HepG2 (cell line): Measurements from ENCODE around the gene PET100. TPM values are rescaled to one million over a fixed set of nuclear protein-coding genes. Genes with fewer than 3 reads are reported as not detected.

ENCODE experiments used
- ATAC-seq: fragments of 200-7000 bp; cut with Tn5 transposase; 3 replicates; pipeline ENCODE4 v1.9.1; 2020; ENCODE audit warnings: mild to moderate bottlenecking, moderate library complexity
- BruUV-seq: library from RNA; stranded (reverse); fragments of 400-500 nt; replicated peaks from 2 replicates; lab custom pipeline; 2021; lab: Mats Ljungman, UMichigan
- CTCF ChIA-PET: fragments of 300-600 bp; formaldehyde crosslinking; extraction: SDS; loops from one replicate; lab custom pipeline; 2021; ENCODE audit warnings: low total read pairs, inconsistent platforms, low intra/inter-chr PET ratio; lab: Yijun Ruan, JAX
- POLR2A ChIA-PET: fragments of 350-600 bp; sonication (Branson Sonifier 250); formaldehyde crosslinking; loops from one replicate; lab custom pipeline; 2020; ENCODE audit warnings: antibody characterized with exemption, inconsistent platforms; lab: Yijun Ruan, JAX
- DNase-seq: peaks from one replicate; pipeline ENCODE4 v3.0.0-alpha.2; 2015; ENCODE audit warnings: low spot score
- FAIRE-seq: peaks from 3 replicates; lab custom pipeline; 2011; peaks lifted over from hg19 to GRCh38; lab: Jason Lieb, UNC
- H2AFZ ChIP-seq: one replicate; pipeline ENCODE4 v1.6.1; 2011; ENCODE audit warnings: low read length, inconsistent platforms
- H3K27ac ChIP-seq: fragments of 300-600 bp; 3 replicates; pipeline ENCODE4 v1.8.0; 2011; ENCODE audit warnings: mixed run types, mild to moderate bottlenecking, mixed read lengths, low read length, inconsistent platforms; ENCODE audit not compliant: insufficient read depth; ENCODE audit errors: extremely low read length
- H3K27me3 ChIP-seq, 2 experiments: fragments of 200-600 bp in 1 of 2; 2 replicates in 1 of 2; 3 replicates in 1 of 2; pipeline versions ENCODE4 v1.6.0 to v1.8.0; 2011; ENCODE audit warnings: low read length in 2 of 2, mild to moderate bottlenecking in 2 of 2, moderate library complexity in 2 of 2, inconsistent platforms in 1 of 2; ENCODE audit not compliant: insufficient read depth in 2 of 2, control insufficient read depth in 1 of 2
- H3K36me3 ChIP-seq, 2 experiments: fragments of 200-600 bp in 1 of 2; replicated peaks in 1 of 2; 2 replicates in 1 of 2; 3 replicates in 1 of 2; pipeline versions ENCODE4 v1.5.1 to v1.8.0; 2011; ENCODE audit warnings: low read length in 2 of 2, inconsistent platforms in 1 of 2; ENCODE audit not compliant: insufficient read depth in 2 of 2, control insufficient read depth in 1 of 2
- H3K4me1 ChIP-seq: 2 replicates; pipeline ENCODE4 v1.5.1; 2012; ENCODE audit warnings: low read length, inconsistent platforms; ENCODE audit not compliant: insufficient read depth
- H3K4me2 ChIP-seq: 2 replicates; pipeline ENCODE4 v1.6.0; 2011; ENCODE audit warnings: low read depth, low read length, inconsistent platforms
- H3K4me3 ChIP-seq, 3 experiments: fragments of 200-600 bp in 1 of 3; sonication (generic), shearing (Covaris generic) in 1 of 3; replicated peaks in 1 of 3; 2 replicates each; pipeline ENCODE4 v1.5.1; 2011 to 2016; ENCODE audit warnings: low read length in 3 of 3, inconsistent platforms in 2 of 3, low read depth in 2 of 3, mild to moderate bottlenecking in 2 of 3, control low read depth in 1 of 3, mixed read lengths in 1 of 3; ENCODE audit not compliant: insufficient read depth in 1 of 3
- H3K79me2 ChIP-seq: one replicate; pipeline ENCODE4 v1.6.1; 2011; ENCODE audit warnings: low read length, inconsistent platforms; ENCODE audit not compliant: insufficient read depth
- H3K9ac ChIP-seq: 2 replicates; pipeline ENCODE4 v1.6.0; 2011; ENCODE audit warnings: mild to moderate bottlenecking, low read depth, low read length, inconsistent platforms; ENCODE audit not compliant: insufficient read depth
- H3K9me3 ChIP-seq: 2 replicates; pipeline ENCODE4 v1.5.1; 2012; ENCODE audit warnings: mild to moderate bottlenecking, low read length
- H4K20me1 ChIP-seq: 2 replicates; pipeline ENCODE4 v1.6.0; 2011; ENCODE audit warnings: inconsistent platforms, mild to moderate bottlenecking, low read length, moderate library complexity; ENCODE audit not compliant: insufficient read depth
- CCDC6 ChIP-seq: sonication (generic); formaldehyde crosslinking; IDR thresholded peaks from 2 replicates; pipeline ENCODE4 v1.8.1; 2022; ENCODE audit warnings: mild to moderate bottlenecking, missing genetic modification reagents, moderate library complexity
- CENPT ChIP-seq: sonication (generic); formaldehyde crosslinking; IDR thresholded peaks from 2 replicates; pipeline ENCODE4 v1.8.0; 2022; ENCODE audit warnings: low read depth, mild to moderate bottlenecking, moderate library complexity, missing genetic modification reagents
- ELF1 ChIP-seq: sonication (generic); formaldehyde crosslinking; IDR thresholded peaks from 2 replicates; pipeline ENCODE4 v1.4.0; 2020; ENCODE audit warnings: missing genetic modification reagents
- ELF3 ChIP-seq: IDR thresholded peaks from 2 replicates; pipeline ENCODE4 v1.6.1; 2016; ENCODE audit warnings: missing genetic modification reagents, missing compliant biosample characterization
- IKZF1 ChIP-seq: fragments of 450-650 bp; IDR thresholded peaks from 2 replicates; pipeline ENCODE4 v1.7.1; 2016
- RXRA ChIP-seq: sonication (generic); formaldehyde crosslinking; IDR thresholded peaks from 2 replicates; pipeline ENCODE4 v1.5.1; 2020; ENCODE audit warnings: missing genetic modification reagents
- SMARCC2 ChIP-seq: fragments of 450-650 bp; IDR thresholded peaks from 2 replicates; pipeline ENCODE4 v1.6.1; 2017; ENCODE audit warnings: antibody characterized with exemption, mild to moderate bottlenecking
- SP5 ChIP-seq: IDR thresholded peaks from 2 replicates; pipeline ENCODE4 v1.6.1; 2016; ENCODE audit warnings: low read depth, borderline replicate concordance
- TCF7L2 ChIP-seq: IDR thresholded peaks from 2 replicates; pipeline ENCODE4 v1.6.1; 2011; ENCODE audit warnings: mild to moderate bottlenecking, low read depth, low read length, moderate library complexity
- ZNF274 ChIP-seq: sonication (generic); formaldehyde crosslinking; IDR thresholded peaks from 2 replicates; pipeline ENCODE4 v1.5.1; 2020; ENCODE audit warnings: mild to moderate bottlenecking, missing genetic modification reagents
- ZNF619 ChIP-seq: sonication (generic); formaldehyde crosslinking; IDR thresholded peaks from 2 replicates; pipeline ENCODE4 v1.4.0; 2020; ENCODE audit warnings: mild to moderate bottlenecking, missing genetic modification reagents
- ZNF776 ChIP-seq: sonication (generic); formaldehyde crosslinking; IDR thresholded peaks from 2 replicates; pipeline ENCODE4 v1.4.0; 2020; ENCODE audit warnings: mild to moderate bottlenecking, missing genetic modification reagents
- WGBS: methylation state at CpG from one replicate; pipeline ENCODE4 v1.1.6; 2017; ENCODE audit warnings: low lambda C conversion rate; 5-methylcytosine and 5-hydroxymethylcytosine counted together
- in situ Hi-C: cut with HindIII; loops from 2 replicates; pipeline ENCODE4 v1.10.0; 2017; ENCODE audit warnings: low pct_unique_long_range_greater_than_20kb; ENCODE audit not compliant: extremely low pct_ligation_motif_present
- intact Hi-C: fragments of 100-400 bp; cut with micrococcal nuclease; formaldehyde crosslinking; loops from one replicate; pipeline ENCODE4 v1.10.0; 2022; ENCODE audit not compliant: unreplicated experiment
- polyA plus RNA-seq, 8 experiments: library from polyadenylated mRNA; depleted of rRNA in 3 of 8; stranded (reverse) in 7 of 8; unstranded in 1 of 8; fragments of >200 nt; fragmentation: Illumina TruSeq in 4 of 8; extraction: Trizol in 4 of 8; gene quantifications; 2 replicates each; pipeline versions ENCODE4 v1.2.1 to v1.2.3, GENCODE V29; 2011 to 2016; ENCODE audit warnings: low read depth in 4 of 8, missing spikeins in 1 of 8, mixed read lengths in 1 of 8; ENCODE audit not compliant: insufficient read depth in 1 of 8
- total RNA-seq, 5 experiments: library from RNA; depleted of rRNA; stranded (reverse); fragments of >200 nt; fragmentation: Illumina TruSeq; extraction: Trizol; gene quantifications; 2 replicates each; pipeline ENCODE4 v1.2.3, GENCODE V29; 2016; ENCODE audit warnings: low read depth in 1 of 5
- TF ChIP-seq, protein P1 (sequence below): sonication (generic); formaldehyde crosslinking; conservative IDR thresholded peaks from 2 replicates; pipeline ENCODE4 v1.8.0; 2022; ENCODE audit warnings: missing genetic modification reagents
- TF ChIP-seq, protein P2 (sequence below): sonication (generic); formaldehyde crosslinking; conservative IDR thresholded peaks from 2 replicates; pipeline ENCODE4 v1.4.0; 2020; ENCODE audit warnings: missing genetic modification reagents
- TF ChIP-seq, protein P3 (sequence below): sonication (generic); formaldehyde crosslinking; IDR thresholded peaks from 2 replicates; pipeline ENCODE4 v1.4.0; 2020; ENCODE audit warnings: missing genetic modification reagents, borderline replicate concordance
- TF ChIP-seq, protein P4 (sequence below): sonication (generic); formaldehyde crosslinking; IDR thresholded peaks from 2 replicates; pipeline ENCODE4 v1.4.0; 2020; ENCODE audit warnings: missing genetic modification reagents
- TF ChIP-seq, protein P5 (sequence below): sonication (generic); formaldehyde crosslinking; IDR thresholded peaks from 2 replicates; pipeline ENCODE4 v1.5.0; 2020; ENCODE audit warnings: mild to moderate bottlenecking, missing genetic modification reagents, borderline replicate concordance

The PET100 gene
- total and polyA plus RNA-seq, 2 of the 13 experiments (the other 11 are each of a cell fraction or from before 2014, with no cell fraction given): 22.3 to 66.5 TPM

DNA sequence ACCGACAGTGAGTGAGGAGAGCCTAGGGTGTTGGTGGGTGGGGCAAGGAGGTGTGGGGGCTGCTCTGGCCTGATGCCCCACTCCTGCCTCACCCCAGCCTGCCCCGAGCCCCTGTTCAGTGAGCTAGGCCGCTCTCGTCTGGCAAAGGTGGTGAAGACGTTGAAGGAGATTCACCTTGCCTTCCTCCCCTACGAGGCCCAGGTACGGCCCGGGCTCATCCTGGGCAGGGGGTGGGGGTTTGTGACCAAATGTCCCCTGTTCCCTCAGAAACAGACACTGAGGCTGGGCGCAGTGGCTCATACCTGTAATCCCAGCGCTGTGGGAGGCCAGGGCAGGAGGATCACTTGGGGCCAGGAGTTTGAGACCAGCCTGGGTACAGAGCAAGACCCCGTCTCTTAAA is 11.2 kb downstream of the PET100 start:
- ATAC-seq (no peak), FAIRE-seq (no peak), DNase-seq (no peak)
- intact Hi-C loops (no loop called here), in situ Hi-C loops (no loop called here)
- Histone ChIP-seq H3K4me1 (peaks cover 18% of the 10 kb centered on the region), H3K4me2 (no peak overlapping the region), H2AFZ (no peak overlapping the region), H3K27ac (no peak overlapping the region), H3K36me3 (no peaks in the 10 kb centered on the region; a peak in 1 of 5 replicates), H3K9ac (no peak overlapping the region), H4K20me1 (no peaks in the 10 kb centered on the region; the same call in 1 of the 2 replicates), H3K79me2 (peaks cover 7% of the 10 kb centered on the region), H3K9me3 (no peaks in the 10 kb centered on the region), H3K27me3 (no peaks in the 10 kb centered on the region; a peak in 1 of 5 replicates), H3K4me3 (no peak overlapping the region)
- POLR2A ChIA-PET: interaction anchor here (1.0 to 1.2 kb wide), 2 partner anchors 11 to 45 kb away, joined by 4 to 5 read pairs; partner anchors contain the start of gene CAMSAP3
- 98% methylated on average over 9 of the region's 11 CpGs for WGBS
- CTCF ChIA-PET: no interaction called here
- BruUV-seq: no TSS peak
- TF ChIP-seq SMARCC2: no peak
- no peak for TF ChIP-seq ZNF619 (CRISPR knock-in tag)
- no peak for TF ChIP-seq ELF1 (CRISPR knock-in tag)
- TF ChIP-seq, protein P1, sequence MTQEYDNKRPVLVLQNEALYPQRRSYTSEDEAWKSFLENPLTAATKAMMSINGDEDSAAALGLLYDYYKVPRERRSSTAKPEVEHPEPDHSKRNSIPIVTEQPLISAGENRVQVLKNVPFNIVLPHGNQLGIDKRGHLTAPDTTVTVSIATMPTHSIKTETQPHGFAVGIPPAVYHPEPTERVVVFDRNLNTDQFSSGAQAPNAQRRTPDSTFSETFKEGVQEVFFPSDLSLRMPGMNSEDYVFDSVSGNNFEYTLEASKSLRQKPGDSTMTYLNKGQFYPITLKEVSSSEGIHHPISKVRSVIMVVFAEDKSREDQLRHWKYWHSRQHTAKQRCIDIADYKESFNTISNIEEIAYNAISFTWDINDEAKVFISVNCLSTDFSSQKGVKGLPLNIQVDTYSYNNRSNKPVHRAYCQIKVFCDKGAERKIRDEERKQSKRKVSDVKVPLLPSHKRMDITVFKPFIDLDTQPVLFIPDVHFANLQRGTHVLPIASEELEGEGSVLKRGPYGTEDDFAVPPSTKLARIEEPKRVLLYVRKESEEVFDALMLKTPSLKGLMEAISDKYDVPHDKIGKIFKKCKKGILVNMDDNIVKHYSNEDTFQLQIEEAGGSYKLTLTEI: no peak
- TF ChIP-seq IKZF1: no peak
- no peak for TF ChIP-seq TCF7L2
- no peak for TF ChIP-seq SP5
- TF ChIP-seq ELF3: no peak
- TF ChIP-seq, protein P2, sequence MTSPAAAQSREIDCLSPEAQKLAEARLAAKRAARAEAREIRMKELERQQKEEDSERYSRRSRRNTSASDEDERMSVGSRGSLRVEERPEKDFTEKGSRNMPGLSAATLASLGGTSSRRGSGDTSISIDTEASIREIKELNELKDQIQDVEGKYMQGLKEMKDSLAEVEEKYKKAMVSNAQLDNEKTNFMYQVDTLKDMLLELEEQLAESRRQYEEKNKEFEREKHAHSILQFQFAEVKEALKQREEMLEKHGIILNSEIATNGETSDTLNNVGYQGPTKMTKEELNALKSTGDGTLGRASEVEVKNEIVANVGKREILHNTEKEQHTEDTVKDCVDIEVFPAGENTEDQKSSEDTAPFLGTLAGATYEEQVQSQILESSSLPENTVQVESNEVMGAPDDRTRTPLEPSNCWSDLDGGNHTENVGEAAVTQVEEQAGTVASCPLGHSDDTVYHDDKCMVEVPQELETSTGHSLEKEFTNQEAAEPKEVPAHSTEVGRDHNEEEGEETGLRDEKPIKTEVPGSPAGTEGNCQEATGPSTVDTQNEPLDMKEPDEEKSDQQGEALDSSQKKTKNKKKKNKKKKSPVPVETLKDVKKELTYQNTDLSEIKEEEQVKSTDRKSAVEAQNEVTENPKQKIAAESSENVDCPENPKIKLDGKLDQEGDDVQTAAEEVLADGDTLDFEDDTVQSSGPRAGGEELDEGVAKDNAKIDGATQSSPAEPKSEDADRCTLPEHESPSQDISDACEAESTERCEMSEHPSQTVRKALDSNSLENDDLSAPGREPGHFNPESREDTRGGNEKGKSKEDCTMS (CRISPR knock-in tag): no peak
- TF ChIP-seq CCDC6 (CRISPR knock-in tag): no peak
- TF ChIP-seq, protein P3, sequence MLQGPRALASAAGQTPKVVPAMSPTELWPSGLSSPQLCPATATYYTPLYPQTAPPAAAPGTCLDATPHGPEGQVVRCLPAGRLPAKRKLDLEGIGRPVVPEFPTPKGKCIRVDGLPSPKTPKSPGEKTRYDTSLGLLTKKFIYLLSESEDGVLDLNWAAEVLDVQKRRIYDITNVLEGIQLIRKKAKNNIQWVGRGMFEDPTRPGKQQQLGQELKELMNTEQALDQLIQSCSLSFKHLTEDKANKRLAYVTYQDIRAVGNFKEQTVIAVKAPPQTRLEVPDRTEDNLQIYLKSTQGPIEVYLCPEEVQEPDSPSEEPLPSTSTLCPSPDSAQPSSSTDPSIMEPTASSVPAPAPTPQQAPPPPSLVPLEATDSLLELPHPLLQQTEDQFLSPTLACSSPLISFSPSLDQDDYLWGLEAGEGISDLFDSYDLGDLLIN: no peak
- no peak for TF ChIP-seq ZNF776 (CRISPR knock-in tag)
- no peak for TF ChIP-seq RXRA
- TF ChIP-seq, protein P4, sequence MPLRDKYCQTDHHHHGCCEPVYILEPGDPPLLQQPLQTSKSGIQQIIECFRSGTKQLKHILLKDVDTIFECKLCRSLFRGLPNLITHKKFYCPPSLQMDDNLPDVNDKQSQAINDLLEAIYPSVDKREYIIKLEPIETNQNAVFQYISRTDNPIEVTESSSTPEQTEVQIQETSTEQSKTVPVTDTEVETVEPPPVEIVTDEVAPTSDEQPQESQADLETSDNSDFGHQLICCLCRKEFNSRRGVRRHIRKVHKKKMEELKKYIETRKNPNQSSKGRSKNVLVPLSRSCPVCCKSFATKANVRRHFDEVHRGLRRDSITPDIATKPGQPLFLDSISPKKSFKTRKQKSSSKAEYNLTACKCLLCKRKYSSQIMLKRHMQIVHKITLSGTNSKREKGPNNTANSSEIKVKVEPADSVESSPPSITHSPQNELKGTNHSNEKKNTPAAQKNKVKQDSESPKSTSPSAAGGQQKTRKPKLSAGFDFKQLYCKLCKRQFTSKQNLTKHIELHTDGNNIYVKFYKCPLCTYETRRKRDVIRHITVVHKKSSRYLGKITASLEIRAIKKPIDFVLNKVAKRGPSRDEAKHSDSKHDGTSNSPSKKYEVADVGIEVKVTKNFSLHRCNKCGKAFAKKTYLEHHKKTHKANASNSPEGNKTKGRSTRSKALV (CRISPR knock-in tag): no peak
- TF ChIP-seq CENPT (CRISPR knock-in tag): no peak
- TF ChIP-seq, protein P5, sequence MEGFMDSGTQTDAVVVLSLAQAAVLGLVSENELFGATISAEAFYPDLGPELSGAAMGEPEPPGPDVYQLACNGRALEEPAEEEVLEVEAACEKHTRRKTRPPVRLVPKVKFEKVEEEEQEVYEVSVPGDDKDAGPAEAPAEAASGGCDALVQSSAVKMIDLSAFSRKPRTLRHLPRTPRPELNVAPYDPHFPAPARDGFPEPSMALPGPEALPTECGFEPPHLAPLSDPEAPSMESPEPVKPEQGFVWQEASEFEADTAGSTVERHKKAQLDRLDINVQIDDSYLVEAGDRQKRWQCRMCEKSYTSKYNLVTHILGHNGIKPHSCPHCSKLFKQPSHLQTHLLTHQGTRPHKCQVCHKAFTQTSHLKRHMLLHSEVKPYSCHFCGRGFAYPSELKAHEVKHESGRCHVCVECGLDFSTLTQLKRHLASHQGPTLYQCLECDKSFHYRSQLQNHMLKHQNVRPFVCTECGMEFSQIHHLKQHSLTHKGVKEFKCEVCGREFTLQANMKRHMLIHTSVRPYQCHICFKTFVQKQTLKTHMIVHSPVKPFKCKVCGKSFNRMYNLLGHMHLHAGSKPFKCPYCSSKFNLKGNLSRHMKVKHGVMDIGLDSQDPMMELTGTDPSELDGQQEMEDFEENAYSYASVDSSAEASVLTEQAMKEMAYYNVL (CRISPR knock-in tag): no peak
- TF ChIP-seq ZNF274: no peak
